Measurements from ENCODE around the gene KRT33A.
"Not testable (repeated sequence)": the region's sequence is repeated elsewhere in the genome, so short reads cannot be mapped to it uniquely, and the experiment has no call there.

Gene KRT33A

DNA sequence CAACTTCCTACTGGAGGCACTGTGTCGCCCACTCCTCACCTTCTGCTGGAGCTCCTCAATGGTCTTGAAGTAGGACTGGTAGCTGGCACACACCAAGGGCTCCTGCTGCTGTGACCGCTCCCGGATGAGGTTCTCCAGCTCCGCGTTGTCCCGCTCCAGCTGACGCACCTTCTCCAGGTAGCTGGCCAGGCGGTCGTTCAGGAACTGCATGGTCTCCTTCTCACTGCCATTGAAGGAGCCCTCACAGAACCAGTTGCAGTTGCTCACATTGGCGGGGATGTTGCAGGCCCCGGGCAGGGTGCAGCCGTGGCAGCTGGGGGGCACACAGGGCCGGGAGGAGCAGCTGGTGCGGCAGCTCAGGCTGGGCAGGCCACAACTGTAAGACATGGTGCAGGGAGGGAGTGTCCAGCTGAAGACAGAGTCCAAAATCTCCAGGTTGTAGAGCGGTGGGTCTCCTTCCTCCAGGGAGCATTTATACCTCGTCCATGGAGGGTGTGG lies at the start of gene KRT33A:
Gene KRT33A (minus strand): TSS at position 448 of the 498 bp plus-strand sequence. CDS start 61 bp downstream, at position 387.
- DNase-seq (ENCODE audit: low read depth in 2 of 2); H3K4me3 ChIP-seq (replicated peaks in 1 of 2; ENCODE audit: low read depth in 2 of 2, low read length in 2 of 2): not testable (repeated sequence)

DNA sequence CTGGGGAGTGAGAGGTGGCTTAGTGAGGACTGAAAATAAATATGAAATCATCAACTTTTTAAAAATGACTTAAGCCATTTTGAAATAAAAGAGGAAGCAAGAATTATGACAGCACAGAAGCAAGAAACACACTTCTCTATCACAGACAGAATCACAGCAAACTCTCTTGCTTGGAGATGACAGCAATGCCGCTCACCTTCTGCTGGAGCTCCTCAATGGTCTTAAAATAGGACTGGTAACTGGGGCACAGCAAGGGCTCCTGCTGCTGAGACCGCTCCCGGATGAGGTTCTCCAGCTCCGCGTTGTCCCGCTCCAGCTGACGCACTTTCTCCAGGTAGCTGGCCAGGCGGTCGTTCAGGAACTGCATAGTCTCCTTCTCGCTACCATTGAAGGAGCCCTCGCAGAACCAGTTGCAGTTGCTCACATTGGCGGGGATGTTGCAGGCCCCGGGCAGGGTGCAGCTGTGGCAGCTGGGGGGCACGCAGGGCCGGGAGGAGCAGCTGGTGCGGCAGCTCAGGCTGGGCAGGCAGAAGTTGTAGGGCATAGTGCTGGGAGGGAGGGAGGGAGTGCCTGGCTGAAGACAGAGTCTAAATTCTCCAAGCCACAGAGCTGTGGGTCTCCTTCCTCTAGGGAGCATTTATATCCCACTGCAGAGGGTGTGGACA lies 46.5 kb upstream of the KRT33A start, which contains the start of gene KRT31:
Gene KRT31 (minus strand): TSS at position 613 of the 665 bp plus-strand sequence. CDS start 69 bp downstream, at position 544.
- TF ChIP-seq, protein P1, sequence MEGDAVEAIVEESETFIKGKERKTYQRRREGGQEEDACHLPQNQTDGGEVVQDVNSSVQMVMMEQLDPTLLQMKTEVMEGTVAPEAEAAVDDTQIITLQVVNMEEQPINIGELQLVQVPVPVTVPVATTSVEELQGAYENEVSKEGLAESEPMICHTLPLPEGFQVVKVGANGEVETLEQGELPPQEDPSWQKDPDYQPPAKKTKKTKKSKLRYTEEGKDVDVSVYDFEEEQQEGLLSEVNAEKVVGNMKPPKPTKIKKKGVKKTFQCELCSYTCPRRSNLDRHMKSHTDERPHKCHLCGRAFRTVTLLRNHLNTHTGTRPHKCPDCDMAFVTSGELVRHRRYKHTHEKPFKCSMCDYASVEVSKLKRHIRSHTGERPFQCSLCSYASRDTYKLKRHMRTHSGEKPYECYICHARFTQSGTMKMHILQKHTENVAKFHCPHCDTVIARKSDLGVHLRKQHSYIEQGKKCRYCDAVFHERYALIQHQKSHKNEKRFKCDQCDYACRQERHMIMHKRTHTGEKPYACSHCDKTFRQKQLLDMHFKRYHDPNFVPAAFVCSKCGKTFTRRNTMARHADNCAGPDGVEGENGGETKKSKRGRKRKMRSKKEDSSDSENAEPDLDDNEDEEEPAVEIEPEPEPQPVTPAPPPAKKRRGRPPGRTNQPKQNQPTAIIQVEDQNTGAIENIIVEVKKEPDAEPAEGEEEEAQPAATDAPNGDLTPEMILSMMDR (IDR thresholded peaks at IDR 0.05; ENCODE audit: low read depth, low read length) = no peak
- H3K4me3 ChIP-seq (replicated peaks in 1 of 2; ENCODE audit: low read depth in 2 of 2, low read length in 2 of 2) = no peak within 1 kb of the TSS
- DNase-seq (ENCODE audit: low read depth in 2 of 2) = no peak

DNA sequence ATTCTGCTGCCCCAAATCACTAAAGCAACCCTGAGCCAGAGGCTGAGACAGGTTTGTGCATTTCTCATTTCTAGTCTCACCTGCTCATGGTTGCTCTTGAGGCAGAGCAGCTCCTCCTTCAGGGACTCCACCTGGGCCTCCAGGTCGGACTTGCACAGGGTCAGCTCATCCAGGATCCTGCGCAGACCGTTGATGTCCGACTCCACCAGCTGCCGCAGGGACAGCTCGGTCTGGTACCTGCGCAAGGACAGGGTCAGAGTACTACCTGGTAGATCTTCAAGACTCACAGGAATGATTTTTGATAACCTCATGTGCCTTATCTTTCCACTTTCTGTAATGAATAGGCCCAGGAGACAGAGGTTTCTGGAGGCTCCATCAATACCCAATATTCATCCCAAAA lies 45.7 kb upstream of the KRT33A start:
- H3K4me3 ChIP-seq (replicated peaks in 1 of 2; ENCODE audit: low read depth in 2 of 2, low read length in 2 of 2) = no peak overlapping the region
- DNase-seq (ENCODE audit: low read depth in 2 of 2) = no peak
- TF ChIP-seq, protein P1 (IDR thresholded peaks at IDR 0.05; ENCODE audit: low read depth, low read length) = no peak

DNA sequence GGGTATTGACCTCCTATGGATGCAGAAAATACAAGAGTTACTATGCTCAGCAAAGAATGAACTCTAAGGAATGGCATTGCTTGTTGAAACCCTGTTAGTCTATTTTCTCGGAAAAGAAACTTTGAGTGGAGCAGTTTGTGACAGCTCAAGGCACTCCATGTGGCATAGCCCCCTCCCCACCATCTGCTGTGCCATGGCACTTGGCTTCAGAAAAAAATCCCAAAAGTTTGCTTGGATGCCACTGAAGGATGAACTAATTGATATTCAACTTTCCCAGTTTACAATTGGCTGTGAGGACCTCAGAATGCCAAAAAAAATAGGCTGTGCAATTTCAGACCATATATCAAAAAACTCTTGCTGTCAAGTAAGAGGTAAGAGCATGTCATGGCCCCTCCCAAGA lies 45.0 kb upstream of the KRT33A start:
- H3K4me3 ChIP-seq (replicated peaks in 1 of 2; ENCODE audit: low read depth in 2 of 2, low read length in 2 of 2) = no peak overlapping the region
- TF ChIP-seq, protein P1 (IDR thresholded peaks at IDR 0.05; ENCODE audit: low read depth, low read length) = no peak

DNA sequence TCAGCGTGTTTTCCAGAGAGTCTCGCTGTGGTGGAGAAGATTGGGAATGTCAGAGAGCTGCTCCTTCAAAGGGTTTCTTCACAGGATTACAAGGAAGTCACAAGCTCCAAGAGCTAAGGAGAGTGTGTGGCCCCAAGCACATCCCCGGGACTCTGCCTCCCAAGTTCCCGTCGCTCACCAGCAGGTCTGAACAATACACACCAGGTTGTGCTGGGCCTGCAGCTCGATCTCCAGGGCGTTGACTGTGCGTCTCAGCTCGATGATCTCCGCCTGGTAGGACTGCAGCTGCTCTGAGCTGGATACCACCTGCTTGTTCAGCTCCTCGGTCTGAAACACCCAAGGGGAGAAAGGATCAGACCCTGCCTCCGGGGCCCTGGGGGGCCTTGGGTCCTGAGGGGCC lies 44.4 kb upstream of the KRT33A start:
- H3K4me3 ChIP-seq (replicated peaks in 1 of 2; ENCODE audit: low read depth in 2 of 2, low read length in 2 of 2) = not testable (repeated sequence)

More for the DNA sequence above, 45.0 kb upstream of the KRT33A start:
- no peak for DNase-seq (ENCODE audit: low read depth in 2 of 2)

DNA sequence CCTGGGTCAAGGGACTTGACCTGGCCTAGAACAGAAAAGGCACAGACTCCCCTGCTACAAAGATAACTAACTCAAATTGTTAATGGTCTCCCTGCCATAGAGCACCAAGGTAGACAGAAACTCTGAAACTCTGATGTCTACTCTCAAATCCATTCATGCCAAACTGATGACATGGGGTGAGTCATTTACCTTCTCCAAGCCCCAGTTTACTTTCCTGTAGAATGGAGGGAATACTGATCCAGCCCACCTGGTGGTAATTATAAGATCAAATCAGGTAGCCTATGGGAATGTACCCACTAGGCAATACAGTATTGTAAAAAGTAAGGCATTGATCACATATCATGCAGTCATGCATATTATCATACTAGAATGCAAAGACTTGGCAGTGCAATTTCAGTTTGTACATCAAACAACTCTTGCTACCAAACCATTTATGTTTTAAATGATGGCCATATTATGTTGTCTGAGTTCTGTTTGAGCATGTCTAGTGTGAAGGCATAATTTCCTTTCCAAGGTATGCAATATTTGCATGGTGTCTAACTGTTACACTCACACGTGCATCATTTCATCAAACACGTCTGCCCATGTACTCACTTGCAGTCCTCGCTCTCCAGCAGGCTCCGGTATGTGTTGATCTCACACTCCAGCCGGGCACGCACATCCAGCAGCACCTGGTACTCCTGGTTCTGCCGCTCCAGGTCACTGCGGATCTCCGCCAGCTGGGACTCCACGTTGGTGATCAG lies 43.8 kb upstream of the KRT33A start:
- no peak overlapping the region for H3K4me3 ChIP-seq (replicated peaks in 1 of 2; ENCODE audit: low read depth in 2 of 2, low read length in 2 of 2)
- TF ChIP-seq, protein P1 (IDR thresholded peaks at IDR 0.05; ENCODE audit: low read depth, low read length) = no peak
- no peak for DNase-seq (ENCODE audit: low read depth in 2 of 2)

More for the DNA sequence above, 44.4 kb upstream of the KRT33A start:
- DNase-seq (ENCODE audit: low read depth in 2 of 2) = not testable (repeated sequence)

DNA sequence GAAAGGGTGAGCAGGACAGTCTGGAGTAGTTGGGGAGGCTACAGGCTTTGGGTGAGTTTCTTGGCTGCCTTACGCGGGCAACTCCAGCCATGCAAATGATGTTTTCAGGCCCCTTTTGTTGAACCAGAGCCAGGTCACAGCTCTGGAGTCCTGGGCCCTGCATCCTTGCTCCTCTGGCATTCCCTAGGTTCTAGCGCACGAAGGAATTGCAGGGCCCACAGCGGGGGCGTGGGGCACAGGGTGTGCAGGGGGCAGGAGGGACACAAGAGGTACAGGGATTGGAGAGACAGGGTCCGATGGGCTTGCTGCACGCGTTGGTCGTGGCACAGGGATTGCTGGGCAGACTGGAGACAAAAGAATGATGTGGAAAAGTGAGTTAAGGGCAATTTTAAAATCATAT lies 43.2 kb upstream of the KRT33A start:
- DNase-seq (ENCODE audit: low read depth in 2 of 2) = no peak
- no peak overlapping the region for H3K4me3 ChIP-seq (replicated peaks in 1 of 2; ENCODE audit: low read depth in 2 of 2, low read length in 2 of 2)
- TF ChIP-seq, protein P1 (IDR thresholded peaks at IDR 0.05; ENCODE audit: low read depth, low read length) = no peak

Measured in cardiac fibroblast (primary cell).